GM12865 (cell line): ENCODE data around the gene FBLN1.
"Not testable (repeated sequence)": the region's sequence is repeated elsewhere in the genome, so short reads cannot be mapped to it uniquely, and the experiment has no call there.

Experiments
- DNase-seq: peaks from one replicate; pipeline ENCODE4 v3.0.0; 2010; ENCODE audit warnings: low read depth
- H3K4me3 ChIP-seq: 2 replicates; pipeline ENCODE4 v1.5.1; 2011; ENCODE audit warnings: mild to moderate bottlenecking, low read depth, low read length, control low read depth
- TF ChIP-seq, protein P1 (sequence below): IDR thresholded peaks from 2 replicates; pipeline ENCODE4 v1.5.1; 2011; ENCODE audit warnings: low read length, control low read depth, low read depth, inconsistent platforms; ENCODE audit not compliant: insufficient read depth; ENCODE audit errors: missing control alignments

The FBLN1 gene

DNA sequence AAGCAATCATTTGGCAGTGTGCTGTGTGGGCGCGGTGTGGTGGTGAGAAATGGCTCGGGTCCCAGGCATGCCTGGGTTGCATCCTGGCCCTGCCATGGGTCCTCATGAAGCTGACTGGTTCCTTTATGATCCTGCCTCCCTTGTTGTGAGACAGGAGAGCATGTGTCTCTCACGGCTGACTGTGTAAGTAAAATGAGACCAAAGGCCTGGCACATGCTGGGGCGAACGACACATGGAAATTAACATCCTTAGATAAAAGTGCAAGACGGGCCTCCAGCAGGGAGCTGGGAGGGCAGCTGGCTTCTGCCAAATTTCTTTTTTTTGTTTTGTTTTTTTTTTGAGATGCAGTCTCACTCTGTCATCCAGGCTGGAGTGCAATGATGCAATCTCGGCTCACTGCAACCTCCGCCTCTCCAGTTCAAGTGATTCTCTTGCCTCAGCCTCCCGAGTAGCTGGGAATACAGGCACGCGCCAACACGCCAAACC lies 9.4 kb upstream of the FBLN1 start:
- no peak overlapping the region for H3K4me3 ChIP-seq
- TF ChIP-seq, protein P1, sequence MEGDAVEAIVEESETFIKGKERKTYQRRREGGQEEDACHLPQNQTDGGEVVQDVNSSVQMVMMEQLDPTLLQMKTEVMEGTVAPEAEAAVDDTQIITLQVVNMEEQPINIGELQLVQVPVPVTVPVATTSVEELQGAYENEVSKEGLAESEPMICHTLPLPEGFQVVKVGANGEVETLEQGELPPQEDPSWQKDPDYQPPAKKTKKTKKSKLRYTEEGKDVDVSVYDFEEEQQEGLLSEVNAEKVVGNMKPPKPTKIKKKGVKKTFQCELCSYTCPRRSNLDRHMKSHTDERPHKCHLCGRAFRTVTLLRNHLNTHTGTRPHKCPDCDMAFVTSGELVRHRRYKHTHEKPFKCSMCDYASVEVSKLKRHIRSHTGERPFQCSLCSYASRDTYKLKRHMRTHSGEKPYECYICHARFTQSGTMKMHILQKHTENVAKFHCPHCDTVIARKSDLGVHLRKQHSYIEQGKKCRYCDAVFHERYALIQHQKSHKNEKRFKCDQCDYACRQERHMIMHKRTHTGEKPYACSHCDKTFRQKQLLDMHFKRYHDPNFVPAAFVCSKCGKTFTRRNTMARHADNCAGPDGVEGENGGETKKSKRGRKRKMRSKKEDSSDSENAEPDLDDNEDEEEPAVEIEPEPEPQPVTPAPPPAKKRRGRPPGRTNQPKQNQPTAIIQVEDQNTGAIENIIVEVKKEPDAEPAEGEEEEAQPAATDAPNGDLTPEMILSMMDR: no peak
- DNase-seq: no peak

DNA sequence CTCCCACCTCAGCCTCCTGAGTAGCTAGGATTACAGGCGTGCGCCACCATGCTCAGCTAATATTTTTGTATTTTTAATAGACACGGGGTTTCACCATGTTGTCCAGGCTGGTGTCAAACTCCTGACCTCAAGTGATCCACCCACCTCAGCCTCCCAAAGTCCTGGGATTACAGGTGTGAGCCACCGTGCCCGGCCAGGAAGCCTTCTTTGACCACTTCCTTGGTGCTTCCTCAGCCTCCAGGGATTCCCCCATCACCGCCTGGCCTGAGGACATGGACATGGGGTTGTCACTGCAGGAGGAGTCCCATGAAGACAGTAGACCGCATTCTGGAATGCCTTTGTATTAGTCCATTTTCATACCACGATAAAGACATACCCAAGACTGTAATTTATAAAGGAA lies 8.4 kb upstream of the FBLN1 start:
- H3K4me3 ChIP-seq, DNase-seq: not testable (repeated sequence)

DNA sequence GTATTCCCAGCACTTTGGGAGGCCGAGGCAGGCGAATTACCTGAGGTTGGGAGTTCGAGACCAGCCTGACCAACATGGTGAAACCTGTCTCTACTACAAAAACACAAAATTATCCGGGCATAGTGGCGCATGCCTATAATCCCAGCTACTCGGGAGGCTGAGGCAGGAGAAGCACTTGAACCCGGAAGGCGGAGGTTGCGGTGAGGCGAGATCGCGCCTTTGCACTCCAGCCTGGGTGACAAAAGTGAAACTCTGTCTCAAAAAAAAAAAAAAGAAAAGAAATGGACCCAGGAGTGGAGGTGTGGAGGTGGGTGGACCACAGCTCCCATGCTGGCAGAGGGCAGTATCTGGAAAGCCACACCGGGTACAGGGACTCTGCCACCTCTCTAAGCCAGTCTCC lies 7.1 kb upstream of the FBLN1 start:
- H3K4me3 ChIP-seq, DNase-seq: not testable (repeated sequence)

DNA sequence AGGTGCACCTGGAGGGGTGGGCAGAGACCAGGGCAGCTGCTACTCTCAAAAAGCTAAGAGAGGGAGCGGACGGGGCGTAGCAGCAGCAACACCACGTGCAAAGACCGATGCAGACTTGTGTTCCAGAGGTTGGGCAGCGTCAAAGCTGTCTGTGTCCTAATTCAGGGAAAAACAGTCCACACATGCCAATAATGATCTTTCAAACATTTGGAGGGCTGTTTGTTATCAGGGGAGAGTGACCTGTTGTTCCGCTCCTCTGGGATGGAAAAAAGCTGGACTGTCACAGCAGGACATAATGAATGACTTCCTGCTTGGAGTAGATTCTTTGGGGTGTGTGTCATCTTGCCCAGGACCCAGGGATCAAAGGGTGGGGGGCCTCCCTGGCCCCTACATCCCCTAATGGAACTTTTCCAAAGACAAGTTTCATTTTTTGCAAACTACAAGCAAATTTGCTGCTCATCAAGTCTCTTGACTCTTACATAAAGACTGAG lies 6.2 kb upstream of the FBLN1 start:
- TF ChIP-seq, protein P1: no peak
- no peak for DNase-seq
- no peak overlapping the region for H3K4me3 ChIP-seq

DNA sequence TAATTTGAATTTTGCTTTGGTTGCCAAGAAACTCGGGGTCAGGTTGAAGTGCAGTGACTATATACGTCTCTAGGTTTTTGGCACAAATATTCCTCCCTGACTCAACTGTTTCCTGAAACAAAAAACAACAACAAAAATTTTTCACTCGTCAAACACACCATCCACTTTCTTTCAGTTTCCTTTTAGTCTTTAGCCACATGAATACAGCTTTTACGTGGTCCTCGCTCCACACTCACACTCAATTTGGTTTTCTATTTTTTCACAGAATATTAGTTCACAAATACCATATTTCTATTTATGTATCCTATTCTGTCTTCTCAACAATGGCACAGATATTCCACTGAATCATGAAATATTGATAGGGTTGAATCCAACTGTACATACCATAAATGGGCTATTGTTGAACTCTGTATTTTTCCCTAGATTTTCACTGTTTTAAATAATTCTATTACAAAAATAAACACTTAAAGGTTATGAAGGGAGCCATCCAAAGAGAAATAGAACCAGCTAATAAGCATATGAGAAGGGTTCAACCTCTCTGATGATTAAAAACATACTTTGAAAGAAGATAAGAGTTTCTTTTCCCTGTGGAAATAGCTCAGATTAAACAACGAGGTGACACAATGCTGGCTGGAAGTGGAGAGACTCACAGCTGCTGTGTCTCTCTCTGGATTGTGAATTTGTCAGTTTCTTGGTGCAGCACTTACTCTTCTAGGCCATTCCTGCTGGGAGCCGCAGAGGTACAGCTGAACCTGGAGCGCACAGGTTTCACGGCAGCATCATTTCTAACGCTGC lies 5.1 kb upstream of the FBLN1 start:
- H3K4me3 ChIP-seq: no peak overlapping the region
- DNase-seq: no peak
- TF ChIP-seq, protein P1: no peak

DNA sequence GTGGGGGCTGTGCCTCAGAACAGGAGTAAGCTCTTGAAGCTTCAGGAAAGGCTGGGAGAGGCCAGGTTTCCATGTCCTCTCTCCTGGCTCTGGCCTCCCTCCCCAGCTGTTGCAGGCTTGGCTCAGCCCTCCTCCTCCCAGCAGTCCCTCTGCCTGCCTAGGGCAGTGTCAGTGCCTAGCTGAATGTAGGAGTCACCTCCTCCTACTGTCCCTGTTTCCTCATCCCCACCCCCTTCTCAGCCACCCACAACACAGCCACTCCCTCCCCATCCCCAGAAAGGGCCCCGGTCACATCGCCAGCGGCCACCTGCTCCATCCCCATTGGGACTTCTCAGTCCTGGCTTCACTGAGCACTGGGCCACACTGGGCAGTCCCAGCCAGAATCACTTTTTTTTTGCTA lies 2.9 kb upstream of the FBLN1 start:
- TF ChIP-seq, protein P1: no peak
- no peak overlapping the region for H3K4me3 ChIP-seq
- DNase-seq: no peak

DNA sequence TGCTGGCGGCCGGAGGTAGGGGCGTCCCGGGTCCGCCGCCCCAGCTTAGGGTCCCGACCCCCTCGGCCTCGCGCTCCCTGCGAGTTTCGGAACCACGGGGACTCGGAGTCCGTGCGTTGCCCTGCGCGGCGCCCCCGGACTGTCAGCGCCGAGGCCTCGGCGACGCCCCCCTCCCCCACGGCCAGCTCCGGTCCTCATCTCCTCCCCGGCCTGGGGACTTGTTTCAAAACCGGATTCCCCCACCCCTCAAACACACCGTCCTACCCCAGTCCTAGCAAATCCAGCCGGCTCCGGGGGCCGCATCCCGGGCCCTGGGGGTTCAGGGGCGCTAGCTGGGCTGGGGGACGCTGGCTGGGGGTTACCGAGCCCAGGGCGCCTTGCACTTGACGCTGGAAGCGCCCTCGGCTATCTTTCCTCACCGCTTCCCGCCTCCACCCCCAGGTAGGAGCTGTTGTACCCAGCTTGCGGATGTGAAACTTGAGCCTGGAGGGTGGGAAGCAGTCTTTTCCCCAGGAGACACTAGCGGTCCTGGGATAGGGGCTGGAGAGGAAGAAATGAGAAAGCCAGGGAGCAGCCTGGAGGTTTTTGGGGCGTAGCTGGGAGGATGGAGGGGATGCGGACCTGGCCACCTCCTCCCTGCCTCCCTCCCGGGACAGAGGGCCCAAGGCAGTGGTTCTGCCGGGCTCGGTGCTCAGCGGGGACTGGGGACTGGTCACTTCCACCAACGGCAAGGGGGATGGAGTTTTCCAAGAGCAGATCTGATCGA lies 550 bp downstream of the FBLN1 start:
- no peak overlapping the region for H3K4me3 ChIP-seq
- no peak for DNase-seq

More for the DNA sequence above, 550 bp downstream of the FBLN1 start:
- TF ChIP-seq, protein P1: no peak
